Esophagus squamous epithelium (tissue), 5 donors: ENCODE results near the gene MTMR3. TPM values are rescaled to one million over a fixed set of nuclear protein-coding genes. Genes with fewer than 3 reads are reported as not detected.

Source experiments
- DNase-seq: peaks from one replicate; lab custom pipeline; 2025; lab: John Stamatoyannopoulos, UW
- H3K27ac ChIP-seq, 4 donors: fragments of 200-600 bp; sonication (generic); one replicate each; pipeline ENCODE4 v1.5.1; 2016 to 2019; ENCODE audit warnings: mild to moderate bottlenecking in 1 of 4
- H3K27me3 ChIP-seq, 4 donors: fragments of 200-600 bp; sonication (generic); 1 replicate in 3 of 4; 2 replicates in 1 of 4; pipeline versions ENCODE4 v1.5.1 to v1.6.0; 2017 to 2021; ENCODE audit warnings: antibody characterized with exemption in 1 of 4
- H3K36me3 ChIP-seq, 3 donors: fragments of 200-600 bp; sonication (generic); one replicate each; pipeline ENCODE4 v1.5.1; 2016 to 2019
- H3K4me1 ChIP-seq, 3 donors: fragments of 200-600 bp; sonication (generic); one replicate each; pipeline ENCODE4 v1.5.1; 2017 to 2019
- H3K4me3 ChIP-seq, 4 donors: fragments of 200-600 bp; sonication (generic); 1 replicate in 3 of 4; 2 replicates in 1 of 4; pipeline ENCODE4 v1.5.1; 2016 to 2019; ENCODE audit warnings: mild to moderate bottlenecking in 2 of 4, moderate library complexity in 1 of 4
- H3K9me3 ChIP-seq, 3 donors: fragments of 200-600 bp; sonication (generic); one replicate each; pipeline ENCODE4 v1.5.1; 2016 to 2019
- POLR2A ChIP-seq, 4 donors: fragments of 450-650 bp; IDR thresholded peaks; one replicate each; pipeline ENCODE4 v1.6.1; 2017; ENCODE audit warnings: antibody characterized with exemption in 4 of 4, mild to moderate bottlenecking in 4 of 4, moderate library complexity in 3 of 4
- WGBS, 2 donors: methylation state at CpG; one replicate each; pipeline ENCODE4 v1.1.5; 2018; 5-methylcytosine and 5-hydroxymethylcytosine counted together
- intact Hi-C: fragments of 100-400 bp; cut with DNase I; formaldehyde crosslinking; loops from one replicate; pipeline ENCODE4 v1.15.0; 2022
- total RNA-seq, 4 donors: library from RNA; depleted of rRNA; stranded (reverse); fragments of >200 nt; gene quantifications; one replicate each; pipeline ENCODE4 v1.1.0, GENCODE V29; 2016
- TF ChIP-seq, protein P1 (sequence below), 6 experiments: fragments of 450-650 bp in 4 of 6; fragments of 200-600 bp in 2 of 6; sonication (generic) in 2 of 6; IDR thresholded peaks; one replicate each; pipeline ENCODE4 v1.5.1; 2016 to 2019; ENCODE audit warnings: antibody characterized with exemption in 6 of 6, mild to moderate bottlenecking in 4 of 6, moderate library complexity in 4 of 6
- donor health status: DM: yes; HTN: yes; CAD: no.

MTMR3 gene
- total RNA-seq, 4 donors from 2014 or later = 34.9 to 63.1 (median 38.4) TPM

DNA sequence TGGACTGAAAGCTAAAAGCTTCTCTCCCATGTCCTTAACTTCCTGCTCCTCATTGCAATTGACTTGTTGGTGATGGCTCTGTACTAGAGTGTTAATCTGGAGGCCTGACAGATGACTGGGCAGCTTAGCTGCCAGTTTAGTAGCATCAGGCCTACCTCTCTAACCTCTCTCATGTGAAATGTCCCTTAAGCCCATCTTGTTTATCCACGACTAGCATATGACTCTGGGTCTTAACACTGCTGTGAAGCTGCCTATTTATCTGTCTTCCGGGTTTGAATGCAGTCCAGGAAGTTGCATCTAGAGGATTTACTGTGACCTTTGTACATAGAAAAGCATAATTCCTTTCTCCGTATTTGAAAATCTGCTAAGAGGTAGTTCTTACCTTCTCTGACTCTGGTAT lies 112.0 kb downstream of the MTMR3 start:
- 8 to 27% methylated on average over 3 of the region's 3 CpGs for WGBS, 2 donors
- DNase-seq = no peak
- Histone ChIP-seq H3K9me3 (no peaks in the 10 kb centered on the region), H3K27me3 (no peaks in the 10 kb centered on the region), H3K27ac (peak overlapping the region; percentile 26 to 76 (median 45)), H3K36me3 (peaks cover 0 to 65% (median 6%) of the 10 kb centered on the region in 3 donors), H3K4me1 (peaks cover 0 to 40% (median 12%) of the 10 kb centered on the region in 3 donors), H3K4me3 (no peak overlapping the region)
- TF ChIP-seq POLR2A (IDR thresholded peaks at IDR 0.05) = no peak
- TF ChIP-seq, protein P1, sequence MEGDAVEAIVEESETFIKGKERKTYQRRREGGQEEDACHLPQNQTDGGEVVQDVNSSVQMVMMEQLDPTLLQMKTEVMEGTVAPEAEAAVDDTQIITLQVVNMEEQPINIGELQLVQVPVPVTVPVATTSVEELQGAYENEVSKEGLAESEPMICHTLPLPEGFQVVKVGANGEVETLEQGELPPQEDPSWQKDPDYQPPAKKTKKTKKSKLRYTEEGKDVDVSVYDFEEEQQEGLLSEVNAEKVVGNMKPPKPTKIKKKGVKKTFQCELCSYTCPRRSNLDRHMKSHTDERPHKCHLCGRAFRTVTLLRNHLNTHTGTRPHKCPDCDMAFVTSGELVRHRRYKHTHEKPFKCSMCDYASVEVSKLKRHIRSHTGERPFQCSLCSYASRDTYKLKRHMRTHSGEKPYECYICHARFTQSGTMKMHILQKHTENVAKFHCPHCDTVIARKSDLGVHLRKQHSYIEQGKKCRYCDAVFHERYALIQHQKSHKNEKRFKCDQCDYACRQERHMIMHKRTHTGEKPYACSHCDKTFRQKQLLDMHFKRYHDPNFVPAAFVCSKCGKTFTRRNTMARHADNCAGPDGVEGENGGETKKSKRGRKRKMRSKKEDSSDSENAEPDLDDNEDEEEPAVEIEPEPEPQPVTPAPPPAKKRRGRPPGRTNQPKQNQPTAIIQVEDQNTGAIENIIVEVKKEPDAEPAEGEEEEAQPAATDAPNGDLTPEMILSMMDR (IDR thresholded peaks at IDR 0.05) = no peak
- intact Hi-C loops = no loop called here

DNA sequence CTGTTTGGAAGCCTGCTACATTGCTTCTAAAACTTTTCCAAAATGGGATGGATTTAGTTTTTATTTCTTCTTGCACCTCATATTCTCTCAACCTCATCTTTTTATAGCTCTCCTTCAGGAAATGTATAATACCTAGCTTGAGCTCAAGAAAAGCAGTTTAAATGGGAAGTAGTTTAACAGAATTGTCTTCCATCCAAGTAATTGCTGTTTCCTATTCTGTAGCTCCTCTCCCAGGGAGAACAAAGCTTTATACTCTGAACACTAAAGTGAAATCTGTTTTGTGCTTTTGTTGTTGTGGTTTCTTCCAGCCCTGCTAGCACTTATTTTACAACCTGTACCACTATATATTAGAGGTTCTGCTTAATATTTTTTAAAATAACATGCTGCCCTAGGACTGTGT lies 114.1 kb downstream of the MTMR3 start:
- no peaks in the 10 kb centered on the region for H3K9me3 ChIP-seq
- TF ChIP-seq, protein P1 (IDR thresholded peaks at IDR 0.05) = no peak
- TF ChIP-seq POLR2A (IDR thresholded peaks at IDR 0.05) = no peak
- intact Hi-C loops = no loop called here
- H3K27ac ChIP-seq = no peak overlapping the region
- no peaks in the 10 kb centered on the region for H3K27me3 ChIP-seq
- peaks cover 0 to 65% (median 0%) of the 10 kb centered on the region in 3 donors for H3K36me3 ChIP-seq
- H3K4me1 ChIP-seq = peaks cover 0 to 37% (median 12%) of the 10 kb centered on the region in 3 donors
- no peak for DNase-seq
- no peak overlapping the region for H3K4me3 ChIP-seq

DNA sequence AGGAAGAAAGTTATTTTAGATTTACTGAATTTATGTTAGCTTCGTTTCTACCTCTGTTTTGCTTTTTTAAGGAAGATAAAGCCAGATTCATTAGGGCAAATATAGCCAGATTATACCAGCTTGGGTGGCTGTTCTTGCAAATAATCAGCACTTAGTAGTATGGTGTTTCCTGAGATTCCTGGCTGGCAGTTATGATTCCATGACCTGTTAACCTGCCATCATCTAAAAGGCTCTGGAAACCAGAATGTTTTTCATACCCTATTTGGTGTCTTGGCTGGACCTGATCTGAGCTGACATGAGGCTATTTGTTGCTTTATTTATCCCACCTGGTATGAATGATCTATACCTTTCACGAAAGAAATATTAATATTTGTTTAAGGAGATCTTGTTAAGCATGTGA lies 114.5 kb downstream of the MTMR3 start:
- peaks cover 0 to 65% (median 1%) of the 10 kb centered on the region in 3 donors for H3K36me3 ChIP-seq
- TF ChIP-seq POLR2A (IDR thresholded peaks at IDR 0.05) = no peak
- TF ChIP-seq, protein P1 (IDR thresholded peaks at IDR 0.05) = no peak
- intact Hi-C loops = no loop called here

DNA sequence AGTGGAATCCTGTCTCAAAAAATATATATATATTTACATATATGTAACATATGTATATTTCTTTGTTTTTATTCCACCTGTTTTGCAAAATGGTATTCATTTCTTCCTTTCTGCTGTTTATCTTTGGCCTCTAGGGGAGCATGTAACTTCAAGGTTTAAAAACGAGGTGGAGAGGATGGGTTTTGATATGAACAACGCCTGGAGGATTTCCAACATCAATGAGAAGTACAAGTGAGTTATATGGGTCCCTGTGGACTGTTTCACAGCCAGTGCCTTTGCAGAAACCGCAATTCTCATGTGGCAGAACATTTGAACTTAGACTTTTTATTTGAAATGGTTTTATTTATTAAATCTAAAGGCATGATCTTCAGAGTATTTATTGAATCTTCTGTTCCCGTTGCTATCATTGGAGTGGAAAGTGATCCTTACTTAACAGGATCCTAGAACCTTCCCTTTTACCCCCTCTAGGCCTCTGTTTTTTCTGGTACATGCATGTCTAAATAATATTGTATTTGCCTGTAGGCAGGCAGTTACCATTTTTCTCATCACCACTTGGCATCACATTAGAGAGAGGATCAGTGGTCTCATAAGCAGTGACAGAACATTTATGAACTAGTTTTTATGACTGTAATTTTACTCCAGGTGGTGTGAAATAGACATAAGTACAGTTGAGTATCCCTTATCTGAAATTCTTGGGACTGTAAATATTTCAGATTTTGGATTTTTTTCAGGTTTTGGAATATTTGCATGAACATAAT lies 115.8 kb downstream of the MTMR3 start:
- H3K4me3 ChIP-seq = no peak overlapping the region
- H3K27ac ChIP-seq = no peak overlapping the region
- DNase-seq = no peak
- peaks cover 0 to 20% (median 12%) of the 10 kb centered on the region in 3 donors for H3K4me1 ChIP-seq
- H3K27me3 ChIP-seq = no peaks in the 10 kb centered on the region
- WGBS, 2 donors = 65% methylated on average over 4 of the region's 4 CpGs
- peaks cover 0 to 66% (median 9%) of the 10 kb centered on the region in 3 donors for H3K36me3 ChIP-seq
- TF ChIP-seq, protein P1 (IDR thresholded peaks at IDR 0.05) = peak in 2 of 6 experiments; percentile 28 to 33
- TF ChIP-seq POLR2A (IDR thresholded peaks at IDR 0.05) = no peak
- H3K9me3 ChIP-seq = no peaks in the 10 kb centered on the region
- intact Hi-C loops = no loop called here

More for the DNA sequence above, 114.5 kb downstream of the MTMR3 start:
- Histone ChIP-seq H3K9me3 (no peaks in the 10 kb centered on the region), H3K4me3 (no peak overlapping the region), H3K27ac (no peak overlapping the region), H3K27me3 (no peaks in the 10 kb centered on the region), H3K4me1 (peaks cover 0 to 33% (median 12%) of the 10 kb centered on the region in 3 donors)
- 66 to 84% methylated on average over 2 of the region's 2 CpGs for WGBS, 2 donors
- no peak for DNase-seq

DNA sequence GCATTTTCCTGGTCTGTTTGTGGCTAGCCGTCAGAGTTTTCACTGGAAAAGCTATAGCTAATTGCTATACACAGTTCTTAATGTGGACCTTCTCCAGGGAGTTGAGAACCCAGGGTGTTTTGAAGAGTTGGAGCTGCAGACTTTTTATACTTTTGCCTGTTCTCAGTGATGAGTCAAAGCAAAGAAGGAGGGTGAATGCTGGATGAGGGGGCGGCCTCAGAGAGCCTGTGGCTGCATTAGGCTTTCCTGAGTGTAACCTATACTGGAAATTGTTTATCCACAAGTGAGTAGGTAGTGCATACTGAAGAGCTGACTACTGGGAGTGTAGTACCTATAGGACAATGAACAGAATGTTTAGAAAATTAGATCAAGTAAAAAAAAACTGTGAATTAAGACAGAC lies 117.6 kb downstream of the MTMR3 start:
- Histone ChIP-seq H3K4me1 (peaks cover 0 to 10% (median 0%) of the 10 kb centered on the region in 3 donors), H3K27ac (no peak overlapping the region), H3K9me3 (no peaks in the 10 kb centered on the region), H3K27me3 (no peaks in the 10 kb centered on the region), H3K36me3 (peaks cover 0 to 82% (median 9%) of the 10 kb centered on the region in 3 donors), H3K4me3 (no peak overlapping the region)
- 61 to 89% methylated on average over 2 of the region's 2 CpGs for WGBS, 2 donors
- intact Hi-C loops = loop anchor here (10.0 kb wide), 1 partner anchor 366 kb away; no protein-coding TSS in a partner anchor
- TF ChIP-seq, protein P1 (IDR thresholded peaks at IDR 0.05) = no peak
- TF ChIP-seq POLR2A (IDR thresholded peaks at IDR 0.05) = no peak
- DNase-seq = no peak
